Endothelial cell of umbilical vein (primary cell): ENCODE data around the gene QDPR.

Experiments
- CTCF ChIP-seq, 2 donors: IDR thresholded peaks; 1 replicate in 1 of 2; 2 replicates in 1 of 2; pipeline ENCODE4 v1.5.1; 2011; ENCODE audit warnings: low read length in 2 of 2, mild to moderate bottlenecking in 2 of 2, moderate library complexity in 2 of 2, control low read depth in 1 of 2, inconsistent platforms in 1 of 2, low read depth in 1 of 2; ENCODE audit not compliant: insufficient read depth in 1 of 2; ENCODE audit errors: extremely low read depth in 1 of 2
- EZH2 ChIP-seq: IDR thresholded peaks from 2 replicates; pipeline ENCODE4 v1.6.1; 2012; ENCODE audit warnings: borderline replicate concordance, low read depth, mild to moderate bottlenecking, moderate library complexity, low read length, inconsistent platforms; ENCODE audit not compliant: severe bottlenecking
- MAX ChIP-seq: IDR thresholded peaks from 2 replicates; pipeline ENCODE4 v1.6.1; 2011; ENCODE audit not compliant: insufficient read depth, insufficient read length
- POLR2A ChIP-seq: IDR thresholded peaks from 2 replicates; pipeline ENCODE4 v1.6.1; 2012; ENCODE audit warnings: low read depth, mild to moderate bottlenecking, control low read depth, low read length

GRCh38 chr4:17546222-17546621, 34.3 kb upstream of the QDPR start:
- no peak for TF ChIP-seq CTCF (IDR thresholded peaks at IDR 0.05; ENCODE audit: extremely low read depth in 1 of 2, insufficient read depth in 1 of 2, low read depth in 1 of 2, low read length in 2 of 2)
- TF ChIP-seq POLR2A: no peak
- no peak for TF ChIP-seq EZH2
- no peak for TF ChIP-seq MAX
